Measurements from ENCODE around the gene PLA2G2F.

DNA sequence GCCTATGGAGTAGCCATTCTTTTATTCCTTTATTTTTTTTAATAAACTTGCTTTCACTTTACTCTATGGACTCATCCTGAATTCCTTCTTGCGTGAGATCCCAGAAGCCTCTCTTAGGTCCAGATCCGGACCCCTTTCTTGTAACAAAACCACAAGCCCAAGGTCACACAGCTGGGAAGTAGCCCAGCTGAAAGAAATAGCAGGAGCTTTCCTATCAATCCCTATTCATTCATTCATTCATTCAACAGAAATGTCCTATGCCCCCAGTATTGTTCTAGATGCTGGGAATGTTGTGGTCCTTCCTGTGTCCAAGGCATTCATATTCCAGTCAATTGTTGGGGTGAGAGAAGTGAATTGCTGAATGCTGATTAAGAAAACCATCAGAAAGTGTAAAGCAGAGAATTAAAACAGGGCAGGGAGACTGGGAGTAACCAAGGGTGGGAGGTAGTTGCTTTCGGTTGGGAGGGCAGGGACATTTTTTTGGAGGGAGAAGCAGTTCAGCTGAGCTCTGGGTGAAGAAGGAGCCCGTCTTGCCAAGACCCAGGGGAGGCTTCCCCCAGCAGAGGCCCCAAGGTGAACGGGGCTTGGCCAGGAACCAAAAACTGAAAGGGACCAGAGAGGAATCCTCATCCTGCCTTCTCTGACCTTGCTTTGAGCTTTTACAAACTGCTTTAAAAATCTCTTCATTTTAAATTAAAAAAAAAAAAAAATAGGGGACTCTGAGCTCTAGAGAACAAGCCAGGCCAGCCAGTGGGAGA lies 30.6 kb upstream of the PLA2G2F start:
- TF ChIP-seq, protein P1, sequence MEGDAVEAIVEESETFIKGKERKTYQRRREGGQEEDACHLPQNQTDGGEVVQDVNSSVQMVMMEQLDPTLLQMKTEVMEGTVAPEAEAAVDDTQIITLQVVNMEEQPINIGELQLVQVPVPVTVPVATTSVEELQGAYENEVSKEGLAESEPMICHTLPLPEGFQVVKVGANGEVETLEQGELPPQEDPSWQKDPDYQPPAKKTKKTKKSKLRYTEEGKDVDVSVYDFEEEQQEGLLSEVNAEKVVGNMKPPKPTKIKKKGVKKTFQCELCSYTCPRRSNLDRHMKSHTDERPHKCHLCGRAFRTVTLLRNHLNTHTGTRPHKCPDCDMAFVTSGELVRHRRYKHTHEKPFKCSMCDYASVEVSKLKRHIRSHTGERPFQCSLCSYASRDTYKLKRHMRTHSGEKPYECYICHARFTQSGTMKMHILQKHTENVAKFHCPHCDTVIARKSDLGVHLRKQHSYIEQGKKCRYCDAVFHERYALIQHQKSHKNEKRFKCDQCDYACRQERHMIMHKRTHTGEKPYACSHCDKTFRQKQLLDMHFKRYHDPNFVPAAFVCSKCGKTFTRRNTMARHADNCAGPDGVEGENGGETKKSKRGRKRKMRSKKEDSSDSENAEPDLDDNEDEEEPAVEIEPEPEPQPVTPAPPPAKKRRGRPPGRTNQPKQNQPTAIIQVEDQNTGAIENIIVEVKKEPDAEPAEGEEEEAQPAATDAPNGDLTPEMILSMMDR (IDR thresholded peaks at IDR 0.05; ENCODE audit: insufficient read depth, low read length, poor library complexity, severe bottlenecking) = no peak
- TF ChIP-seq EZH2phosphoT487 (conservative IDR thresholded peaks at IDR 0.05; ENCODE audit: low read length) = no peak
